Breast epithelium (tissue), 4 donors: ENCODE measurements around the gene AMMECR1L. TPM values are rescaled to one million over a fixed set of nuclear protein-coding genes. Genes with fewer than 3 reads are reported as not detected.

Source experiments
- DNase-seq, 2 donors: peaks; one replicate each; pipeline ENCODE4 v3.0.0-alpha.2; 2019; ENCODE audit warnings: low spot score in 2 of 2
- H3K27ac ChIP-seq, 2 donors: fragments of 200-600 bp; sonication (generic) in 1 of 2; one replicate each; pipeline ENCODE4 v1.5.1; 2016 to 2019; ENCODE audit warnings: mild to moderate bottlenecking in 1 of 2
- H3K27me3 ChIP-seq, 2 donors: fragments of 200-600 bp; sonication (generic) in 1 of 2; one replicate each; pipeline versions ENCODE4 v1.5.1 to v1.6.0; 2017 to 2019; ENCODE audit warnings: control low read depth in 1 of 2, mild to moderate bottlenecking in 1 of 2
- H3K36me3 ChIP-seq: fragments of 200-600 bp; one replicate; pipeline ENCODE4 v1.5.1; 2019
- H3K4me1 ChIP-seq, 2 donors: fragments of 200-600 bp; sonication (generic); one replicate each; pipeline ENCODE4 v1.5.1; 2016 to 2019; ENCODE audit warnings: control low read depth in 1 of 2
- H3K4me3 ChIP-seq, 3 donors: fragments of 200-600 bp; sonication (generic); 1 replicate in 2 of 3; 2 replicates in 1 of 3; pipeline ENCODE4 v1.5.1; 2016 to 2019; ENCODE audit warnings: mild to moderate bottlenecking in 3 of 3, moderate library complexity in 2 of 3
- H3K9me3 ChIP-seq, 2 donors: fragments of 200-600 bp; sonication (generic) in 1 of 2; one replicate each; pipeline ENCODE4 v1.5.1; 2016 to 2019; ENCODE audit warnings: control low read depth in 1 of 2
- CTCF ChIP-seq, 3 donors: fragments of 450-650 bp; IDR thresholded peaks; one replicate each; pipeline ENCODE4 v1.5.1; 2016 to 2017; ENCODE audit warnings: antibody characterized with exemption in 3 of 3, mild to moderate bottlenecking in 3 of 3, moderate library complexity in 3 of 3
- POLR2A ChIP-seq: fragments of 450-650 bp; IDR thresholded peaks from one replicate; pipeline ENCODE4 v1.6.1; 2016; ENCODE audit warnings: antibody characterized with exemption, mild to moderate bottlenecking, moderate library complexity
- POLR2AphosphoS5 ChIP-seq, 3 donors: sonication (generic); formaldehyde crosslinking; IDR thresholded peaks; one replicate each; pipeline ENCODE4 v1.6.1; 2017; ENCODE audit warnings: antibody characterized with exemption in 3 of 3
- intact Hi-C: fragments of 100-400 bp; cut with DNase I; formaldehyde crosslinking; loops from one replicate; pipeline ENCODE4 v1.15.1; 2023; ENCODE audit warnings: low total_unique reads
- total RNA-seq, 3 donors: library from RNA; depleted of rRNA; stranded (reverse); fragments of >200 nt; gene quantifications; one replicate each; pipeline ENCODE4 v1.1.0, GENCODE V29; 2016

AMMECR1L gene
- total RNA-seq, 3 donors from 2014 or later: 14.4 to 16.4 (median 15.0) TPM

DNA sequence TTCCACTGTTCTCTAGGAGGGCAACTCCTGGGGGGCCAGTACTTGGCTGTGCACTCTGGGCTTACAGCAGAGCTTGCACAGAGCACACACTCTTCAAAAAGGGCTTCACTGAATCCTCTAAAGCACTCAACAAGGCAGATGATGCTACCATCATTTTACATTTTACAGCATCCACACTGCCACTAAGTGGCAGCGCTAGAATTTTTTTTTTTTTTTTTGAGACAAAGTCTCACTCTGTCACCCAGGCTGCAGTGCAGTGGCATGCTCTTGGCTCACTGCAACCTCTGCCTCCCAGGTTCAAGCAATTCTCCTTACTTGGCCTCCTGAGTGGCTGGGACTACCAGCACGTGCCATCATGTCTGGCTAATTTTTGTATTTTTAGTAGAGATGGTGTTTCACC is 8.6 kb downstream of the AMMECR1L start:
- Histone ChIP-seq H3K4me3 (no peak overlapping the region), H3K27me3 (no peaks in the 10 kb centered on the region), H3K4me1 (no peaks in the 10 kb centered on the region), H3K9me3 (no peaks in the 10 kb centered on the region), H3K27ac (no peak overlapping the region), H3K36me3 (no peaks in the 10 kb centered on the region)
- DNase-seq: no peak
- no peak for TF ChIP-seq POLR2A
- no peak for TF ChIP-seq POLR2AphosphoS5 (IDR thresholded peaks at IDR 0.05)
- TF ChIP-seq CTCF (IDR thresholded peaks at IDR 0.05): no peak
- intact Hi-C loops: no loop called here

DNA sequence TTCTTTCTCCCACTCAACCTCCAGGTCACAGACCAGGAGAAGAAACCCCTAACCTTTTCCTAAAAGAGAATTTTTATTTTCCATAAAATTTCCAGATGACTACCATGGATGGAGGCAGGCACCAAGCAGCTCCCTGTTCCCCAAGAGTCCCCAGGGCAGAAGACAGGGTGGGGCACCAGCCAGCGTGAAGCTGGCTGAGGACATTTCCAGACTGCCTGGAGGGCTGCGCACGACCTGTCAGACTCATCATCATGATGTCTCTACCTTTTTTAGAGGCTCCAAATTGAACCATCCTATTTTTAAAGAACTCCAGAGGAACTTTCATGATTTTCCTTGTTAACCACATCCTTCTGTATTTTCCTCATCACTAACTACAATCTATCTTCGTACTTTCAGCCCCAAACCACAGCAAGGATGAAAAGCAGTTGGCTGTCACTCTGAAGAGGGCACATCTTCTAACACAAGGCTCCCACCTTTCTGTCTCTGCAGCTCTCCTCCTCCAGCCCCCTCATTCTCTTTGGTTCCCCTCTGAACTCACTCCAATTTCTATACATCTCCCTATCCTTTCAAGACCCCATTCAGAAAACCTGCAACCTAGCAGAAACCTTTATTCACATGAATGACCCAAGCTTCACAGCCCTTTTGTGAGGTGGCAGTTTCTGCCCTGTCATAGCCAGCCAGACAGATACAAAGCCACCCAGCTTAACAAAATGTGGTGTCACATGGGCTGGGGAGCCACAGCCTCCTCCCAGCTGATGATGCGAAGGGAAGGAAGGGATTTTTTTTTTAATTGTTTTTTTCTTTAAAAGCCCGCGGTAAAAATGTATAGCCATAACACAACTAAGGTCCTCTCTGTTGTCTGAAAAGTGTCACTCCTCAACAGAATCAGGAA is 11.1 kb downstream of the AMMECR1L start:
- Histone ChIP-seq H3K36me3 (no peaks in the 10 kb centered on the region), H3K9me3 (no peaks in the 10 kb centered on the region), H3K4me1 (no peaks in the 10 kb centered on the region), H3K27ac (no peak overlapping the region), H3K27me3 (no peaks in the 10 kb centered on the region), H3K4me3 (no peak overlapping the region)
- intact Hi-C loops: no loop called here
- DNase-seq: no peak
- TF ChIP-seq POLR2AphosphoS5 (IDR thresholded peaks at IDR 0.05) (no peak), POLR2A (no peak), CTCF (IDR thresholded peaks at IDR 0.05) (no peak)

- Histone ChIP-seq H3K9me3 (no peaks in the 10 kb centered on the region), H3K27ac (no peak overlapping the region), H3K4me3 (no peak overlapping the region), H3K4me1 (no peaks in the 10 kb centered on the region), H3K27me3 (no peaks in the 10 kb centered on the region), H3K36me3 (no peaks in the 10 kb centered on the region)
- intact Hi-C loops: no loop called here
- TF ChIP-seq POLR2AphosphoS5 (IDR thresholded peaks at IDR 0.05) (no peak), POLR2A (no peak), CTCF (IDR thresholded peaks at IDR 0.05) (no peak)
- no peak for DNase-seq
Observed at GRCh38 chr2:127873707-127874303, 12.0 kb downstream of the AMMECR1L start.

DNA sequence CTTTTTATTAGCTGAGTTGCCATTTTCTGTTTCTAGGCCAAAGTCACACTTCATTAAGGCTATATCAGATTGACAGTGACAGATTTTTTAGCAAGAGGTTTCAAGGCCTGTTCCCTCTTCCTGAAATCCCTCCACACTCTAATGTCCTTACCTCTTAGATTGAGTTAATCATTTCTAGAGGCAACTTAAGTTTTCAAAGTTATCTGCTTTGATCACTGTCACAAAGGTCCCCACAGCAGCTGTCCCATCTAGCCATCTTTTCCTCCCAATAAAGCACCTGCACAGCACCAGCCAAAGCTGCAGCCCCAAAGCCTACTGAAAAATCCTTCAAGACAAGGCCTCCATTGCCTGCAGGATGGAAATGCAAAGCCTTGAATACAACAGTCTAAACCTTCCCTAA is 13.4 kb downstream of the AMMECR1L start:
- no peaks in the 10 kb centered on the region for H3K27me3 ChIP-seq
- H3K36me3 ChIP-seq: no peaks in the 10 kb centered on the region
- DNase-seq: no peak
- H3K9me3 ChIP-seq: no peaks in the 10 kb centered on the region
- H3K4me3 ChIP-seq: no peak overlapping the region
- intact Hi-C loops: no loop called here
- H3K27ac ChIP-seq: no peak overlapping the region
- H3K4me1 ChIP-seq: no peaks in the 10 kb centered on the region
- no peak for TF ChIP-seq POLR2AphosphoS5 (IDR thresholded peaks at IDR 0.05)
- TF ChIP-seq POLR2A: no peak
- no peak for TF ChIP-seq CTCF (IDR thresholded peaks at IDR 0.05)

DNA sequence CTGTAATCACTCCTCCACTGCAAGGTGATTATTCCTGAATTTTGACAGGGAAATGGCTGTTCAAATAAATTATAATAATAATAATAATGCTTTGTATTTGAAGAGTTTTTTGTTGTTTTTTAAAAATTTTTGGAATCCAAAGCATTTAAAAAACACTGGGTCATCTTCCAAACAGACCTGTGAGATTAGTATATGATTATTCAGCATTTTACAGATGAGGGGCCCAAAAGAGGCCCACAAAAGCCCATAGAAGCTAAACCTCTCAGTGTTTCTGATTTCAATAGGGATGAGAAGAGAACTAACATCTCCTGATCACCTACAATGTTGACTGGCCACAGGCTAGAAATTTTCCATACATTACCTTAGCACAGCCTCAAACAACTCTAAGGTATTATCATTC is 19.8 kb downstream of the AMMECR1L start:
- Histone ChIP-seq H3K27ac (no peak overlapping the region), H3K4me3 (no peak overlapping the region), H3K27me3 (no peaks in the 10 kb centered on the region), H3K36me3 (no peaks in the 10 kb centered on the region), H3K4me1 (no peaks in the 10 kb centered on the region), H3K9me3 (no peaks in the 10 kb centered on the region)
- DNase-seq: no peak
- intact Hi-C loops: no loop called here
- TF ChIP-seq POLR2A (no peak), POLR2AphosphoS5 (IDR thresholded peaks at IDR 0.05) (no peak), CTCF (IDR thresholded peaks at IDR 0.05) (no peak)
